GM18861 (cell line): Measurements from ENCODE around the gene EPB41L3.
A peak's percentile ranks its signal among the peaks of the same experiment; 100 is the strongest.

Experiments
- ATAC-seq: cut with Tn5 transposase; IDR thresholded peaks from one replicate; pipeline ENCODE4 v1.9.1; 2021; ENCODE audit not compliant: unreplicated experiment

EPB41L3 gene

DNA sequence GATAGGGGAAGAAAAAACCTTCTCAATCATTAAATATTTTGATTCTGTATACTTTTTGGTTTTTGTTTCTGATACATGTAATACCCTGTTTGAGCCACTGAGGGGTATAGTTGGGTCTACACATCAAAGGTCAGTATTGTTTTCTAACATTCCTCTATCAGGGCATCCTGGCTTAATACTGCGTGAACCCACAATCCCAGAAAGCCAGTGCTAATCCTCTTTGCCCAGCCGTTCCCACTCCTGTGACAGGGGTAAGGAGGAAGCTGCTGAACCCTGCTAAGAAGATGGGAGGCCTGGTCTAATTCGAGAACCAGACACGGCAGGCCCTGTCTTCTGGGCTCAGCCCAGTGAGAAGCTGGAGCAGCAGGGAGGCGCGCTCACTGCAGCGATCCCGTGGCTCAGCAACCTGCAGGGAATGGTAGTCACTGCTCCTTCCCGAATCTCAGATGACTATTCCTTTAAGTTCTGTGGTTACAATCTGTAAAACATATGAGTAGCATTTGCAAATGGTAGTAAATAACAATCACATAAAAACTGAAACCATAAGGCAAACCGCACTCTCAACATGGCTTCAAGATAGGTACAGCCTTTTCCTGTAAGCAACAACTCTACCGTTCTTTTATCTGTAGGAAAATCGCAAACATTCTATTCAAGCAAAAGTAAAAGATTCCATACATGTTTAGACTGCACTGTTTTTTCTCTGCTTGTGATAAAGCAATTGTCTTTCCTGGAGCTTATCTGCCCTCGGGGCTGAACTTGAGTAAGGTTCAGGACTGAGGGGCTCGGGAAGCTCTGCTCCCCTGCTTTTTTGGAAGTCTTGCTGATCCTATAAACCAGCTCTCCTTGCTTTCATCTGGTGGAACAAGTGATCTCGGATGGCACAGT, 87.0 kb downstream of the EPB41L3 start:
- peak; percentile 66 for ATAC-seq

DNA sequence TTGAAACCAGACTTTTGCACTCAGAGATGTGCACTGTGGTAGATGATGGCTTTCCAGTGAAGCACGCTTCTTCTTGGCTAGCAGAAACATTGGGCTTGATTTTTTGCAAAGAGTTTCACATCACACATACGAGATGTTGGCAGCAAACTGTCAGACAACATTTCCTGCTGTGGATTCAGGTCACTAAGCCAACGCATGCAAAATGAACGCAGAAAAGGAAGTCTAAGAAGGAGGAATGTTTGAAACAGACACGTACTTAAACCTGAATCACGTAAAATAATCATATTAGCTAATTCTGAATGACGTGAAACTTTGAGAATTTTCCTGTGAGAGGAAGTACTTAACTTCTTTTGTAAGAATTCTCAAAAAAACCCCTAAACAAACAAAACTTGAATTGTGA, 88.1 kb downstream of the EPB41L3 start:
- ATAC-seq: no peak

DNA sequence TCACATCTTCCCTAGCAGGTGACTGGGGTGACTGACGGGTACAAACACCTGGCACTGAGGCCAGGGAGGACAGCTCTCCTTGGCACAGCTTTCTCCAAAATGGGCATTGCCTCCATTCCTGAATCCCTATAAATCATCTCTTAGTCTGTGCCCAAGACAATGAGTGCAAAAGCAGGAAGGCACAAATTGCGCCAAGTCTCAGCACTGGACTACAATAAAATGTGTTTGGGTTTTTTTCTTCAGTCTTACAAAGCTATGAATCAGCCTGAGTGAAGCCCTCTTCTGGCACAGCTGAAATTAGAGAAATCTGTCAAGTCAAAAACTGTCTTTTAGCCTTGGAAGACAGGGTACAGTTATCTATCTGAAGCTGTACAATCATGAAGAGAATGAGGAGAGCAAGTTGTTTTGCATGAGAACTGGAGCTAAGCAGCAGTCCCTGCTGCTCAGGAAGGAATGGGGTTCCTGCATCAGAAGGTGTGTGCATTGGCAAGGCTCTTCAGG, 90.8 kb downstream of the EPB41L3 start:
- ATAC-seq: no peak

DNA sequence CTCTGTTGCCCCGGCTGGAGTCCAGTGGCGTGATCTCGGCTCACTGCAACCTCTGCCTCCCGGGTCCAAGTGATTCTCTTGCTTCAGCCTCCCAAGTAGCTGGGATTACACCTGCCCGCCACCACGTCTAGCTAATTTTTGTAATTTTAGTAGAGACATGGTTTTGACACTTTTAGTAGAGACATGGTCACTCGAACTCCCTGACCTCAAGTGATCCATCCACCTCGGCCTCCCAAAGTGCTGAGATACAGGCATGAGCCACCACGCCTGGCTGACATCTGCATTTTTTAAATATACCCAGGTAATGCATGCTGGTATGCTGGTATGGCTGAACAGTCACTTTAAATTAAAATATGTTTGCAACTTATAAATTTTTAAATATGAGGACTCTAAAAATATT, 91.9 kb downstream of the EPB41L3 start:
- no peak for ATAC-seq

DNA sequence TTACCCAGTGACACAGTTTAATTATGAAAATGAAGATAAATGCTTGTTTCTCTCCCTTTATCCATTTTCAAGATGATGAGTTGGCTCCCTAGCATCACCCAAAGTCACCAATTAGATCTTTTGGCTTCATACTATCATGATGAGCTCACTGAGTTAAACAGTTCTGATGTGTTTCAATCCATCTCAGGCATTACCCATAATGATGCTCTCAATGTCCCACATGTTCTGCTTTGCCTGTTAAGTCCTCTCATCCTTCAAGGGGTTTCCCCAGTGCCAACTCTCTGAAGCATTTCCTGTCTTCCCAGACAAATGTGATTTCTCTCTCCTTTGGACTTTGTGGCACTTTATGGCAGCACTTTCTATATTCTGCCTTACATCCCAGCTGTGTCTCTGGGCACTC, 92.6 kb downstream of the EPB41L3 start:
- ATAC-seq: no peak

DNA sequence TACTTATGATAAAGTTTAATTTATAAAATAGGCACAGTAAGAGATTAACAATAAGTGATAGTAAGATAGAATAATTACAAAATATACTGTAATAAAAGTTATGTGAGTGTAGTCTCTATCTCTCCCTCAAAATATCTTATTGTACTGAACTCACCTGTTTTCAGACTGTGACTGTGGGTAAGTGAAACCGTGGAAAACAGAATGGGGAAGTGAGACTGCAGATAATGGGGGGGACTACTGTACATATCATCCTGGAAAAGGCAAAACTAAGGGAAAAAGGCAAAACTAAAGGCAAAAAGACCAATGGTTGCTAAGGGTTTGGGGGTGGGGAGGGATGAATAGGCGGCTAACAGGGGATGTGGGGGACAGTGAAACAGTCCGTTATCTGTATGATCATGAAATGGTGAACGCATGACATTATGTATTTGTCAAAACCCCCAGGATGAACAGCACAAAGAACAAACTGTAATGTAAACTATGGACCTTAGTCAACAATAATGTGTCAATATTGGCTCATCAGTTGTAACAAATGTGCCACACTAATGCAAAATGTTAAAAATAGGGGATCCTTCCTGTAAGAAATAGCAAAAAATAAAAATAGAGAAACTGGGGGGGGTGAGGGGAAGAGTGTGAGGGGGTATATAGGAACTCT, 93.8 kb downstream of the EPB41L3 start:
- no peak for ATAC-seq

DNA sequence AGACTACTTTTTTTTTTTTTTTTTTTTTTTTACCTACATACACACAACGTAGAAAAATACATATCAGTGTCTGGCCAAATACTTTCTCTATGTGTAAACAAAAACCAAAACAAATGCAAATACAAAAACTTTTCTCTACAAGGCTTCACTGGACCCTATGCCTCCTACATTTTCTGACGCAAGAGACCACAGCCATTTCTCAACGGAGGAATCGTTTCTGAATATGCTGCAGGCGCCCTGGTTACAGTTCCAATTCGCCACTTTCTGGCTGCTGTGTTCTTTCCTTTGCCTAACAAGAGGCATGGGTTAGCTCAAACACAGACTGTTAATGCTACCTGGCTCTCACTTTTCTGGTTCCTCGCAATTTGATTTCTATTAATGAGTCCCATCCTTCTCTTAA, 96.4 kb downstream of the EPB41L3 start:
- no peak for ATAC-seq

DNA sequence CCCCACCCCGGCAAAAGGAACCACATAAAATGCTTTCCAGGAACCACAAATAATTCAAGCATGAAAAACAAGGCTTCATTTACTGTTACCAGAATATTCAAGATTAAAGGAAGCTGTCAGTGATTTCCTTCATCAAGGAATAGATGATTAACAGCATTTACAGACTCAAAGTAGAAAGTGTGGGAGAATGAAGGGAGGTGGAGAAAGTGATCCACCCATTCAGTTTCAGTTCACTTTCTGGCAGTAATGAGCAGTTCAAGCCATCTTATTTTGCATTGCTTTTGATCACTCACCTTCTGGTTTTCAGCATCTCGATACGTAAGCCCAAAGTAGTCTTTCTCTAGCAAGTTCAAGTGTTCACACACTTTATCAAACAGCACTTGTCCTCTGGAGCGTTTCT, 99.0 kb downstream of the EPB41L3 start:
- peak; percentile 48 for ATAC-seq

DNA sequence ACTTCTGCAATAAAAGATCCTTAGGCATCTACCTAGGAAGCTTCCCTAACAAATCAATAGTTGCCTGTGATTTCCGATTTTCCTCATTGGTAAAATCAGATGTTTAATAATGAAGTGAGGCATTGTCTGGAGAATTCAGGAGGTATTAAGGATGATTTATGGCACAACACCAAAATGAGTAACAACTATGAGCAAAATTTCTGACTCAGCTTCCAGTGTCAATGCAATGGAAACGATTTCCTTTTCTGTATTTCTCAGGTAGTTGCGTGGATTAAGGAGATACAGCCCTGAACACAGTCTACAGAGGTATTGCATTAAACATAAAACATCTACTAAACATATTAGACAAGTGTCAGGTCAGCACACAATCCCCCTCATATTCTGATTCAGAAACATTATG, 99.5 kb downstream of the EPB41L3 start:
- ATAC-seq: no peak

DNA sequence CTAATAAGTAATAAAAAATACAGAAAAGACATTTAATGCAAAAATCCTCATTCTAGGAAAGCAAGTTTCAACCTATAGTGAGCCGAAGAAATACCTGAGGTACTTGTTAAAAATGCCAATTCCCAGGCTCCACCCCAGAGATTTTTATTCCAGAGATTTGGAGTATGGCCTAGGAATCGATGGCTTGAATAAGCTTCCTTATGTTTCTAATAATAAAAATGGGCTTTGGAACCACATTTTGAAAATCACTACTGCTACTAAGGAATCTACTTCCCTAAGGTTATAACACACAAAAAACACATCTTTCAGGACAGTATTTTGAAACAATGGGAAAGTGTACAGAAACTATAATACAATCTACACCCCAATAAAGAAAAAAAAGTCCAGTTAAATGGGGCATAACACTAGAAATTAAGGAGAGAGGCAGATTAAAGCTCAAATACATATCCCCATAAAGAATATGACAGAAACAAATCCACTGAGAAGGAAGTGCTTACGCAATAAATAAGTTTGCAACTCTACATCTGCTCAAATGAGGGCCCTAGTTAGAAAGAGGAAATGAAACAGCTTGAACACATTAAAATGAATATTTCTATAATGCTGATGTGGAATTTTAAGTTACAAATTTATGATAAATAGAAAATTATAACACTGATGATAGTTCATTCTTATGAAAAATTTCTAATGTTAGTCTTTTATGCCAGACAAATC, 103.7 kb downstream of the EPB41L3 start:
- no peak for ATAC-seq

DNA sequence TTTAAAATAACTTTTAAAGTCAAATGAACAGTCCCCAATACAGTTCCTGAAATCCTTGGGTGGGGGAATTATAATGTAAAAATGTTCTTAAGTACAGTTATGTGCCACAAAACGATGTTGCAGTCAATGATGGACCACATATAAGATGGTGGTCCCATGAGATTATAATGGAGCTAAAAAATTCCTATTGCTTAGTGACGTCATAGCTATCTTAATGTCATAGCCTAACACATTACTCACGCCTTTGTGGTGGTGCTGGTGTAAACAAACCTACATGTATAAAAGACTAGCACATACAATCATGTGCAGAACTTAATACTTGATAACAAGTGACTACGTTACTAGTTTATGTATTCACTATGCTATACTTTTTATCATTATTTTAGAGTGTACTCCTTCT, 109.4 kb downstream of the EPB41L3 start:
- ATAC-seq: no peak

DNA sequence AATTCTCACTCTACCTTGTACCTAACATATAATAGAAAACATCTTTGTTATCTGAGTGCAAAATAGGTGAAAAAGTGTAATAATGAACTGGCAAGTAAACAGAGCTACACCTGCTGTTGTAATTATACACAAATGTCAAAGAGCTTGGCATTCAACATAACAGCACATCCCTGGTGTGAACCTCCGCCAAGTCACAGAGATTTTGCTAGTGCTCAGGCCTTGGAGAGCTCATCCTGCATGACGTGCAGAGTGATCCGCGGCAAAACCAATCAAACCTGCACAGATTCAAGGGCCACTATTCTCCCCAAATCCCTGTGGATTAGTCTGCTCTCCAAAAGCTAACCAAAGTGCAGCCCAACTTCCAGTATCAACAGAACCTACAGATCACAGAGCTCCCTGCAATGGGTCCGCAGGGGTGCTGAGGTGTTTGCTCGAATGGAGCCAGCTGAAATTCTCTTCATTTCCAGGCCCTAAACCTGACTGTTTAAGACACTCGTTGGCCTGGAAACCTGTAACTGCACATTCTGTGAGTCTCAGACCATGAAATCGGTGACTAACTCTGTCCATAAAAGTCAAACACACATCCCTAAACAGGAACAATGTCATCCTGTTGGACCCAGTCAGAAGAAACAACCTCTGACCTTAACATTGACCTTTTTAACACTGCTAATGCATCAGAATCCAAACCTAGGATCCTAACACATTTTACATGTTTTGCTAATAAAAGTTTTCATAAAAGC, 111.8 kb downstream of the EPB41L3 start:
- no peak for ATAC-seq

DNA sequence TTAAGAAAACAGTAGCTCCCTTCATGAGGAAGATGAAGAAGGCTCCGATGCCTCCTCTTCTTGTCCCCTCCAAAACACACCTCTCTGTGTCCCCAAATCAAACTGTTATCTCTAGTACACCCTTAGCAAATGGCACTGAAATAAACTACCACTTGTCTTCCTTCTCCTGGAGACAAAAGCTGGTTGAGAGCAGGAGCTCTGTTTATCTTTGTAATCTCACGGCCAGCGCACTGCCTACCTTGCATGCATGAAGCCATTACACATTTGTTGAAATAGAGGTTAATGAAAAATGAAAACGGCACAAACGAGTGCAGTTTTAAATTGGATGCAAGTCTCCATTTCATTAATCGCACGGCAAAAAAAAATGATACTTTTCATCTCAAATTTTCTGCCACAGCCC, 113.7 kb downstream of the EPB41L3 start:
- no peak for ATAC-seq

DNA sequence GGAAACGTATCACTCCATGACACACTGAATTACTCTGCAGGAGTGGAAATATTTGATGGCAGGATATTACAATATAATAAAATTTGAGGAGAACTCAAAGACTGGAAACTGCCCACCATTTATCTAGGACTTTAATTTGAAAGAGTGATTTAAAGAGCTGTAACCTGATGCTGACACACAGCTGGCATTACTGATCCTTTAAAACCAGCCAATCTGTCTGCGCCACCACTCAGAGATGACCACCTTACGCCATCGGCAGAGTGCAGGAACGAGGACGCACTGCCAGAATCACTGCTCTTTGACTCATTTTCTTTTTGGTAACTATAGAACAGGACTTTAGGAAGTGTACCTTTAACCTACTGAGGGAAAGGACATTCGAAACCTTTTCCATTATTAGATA, 114.1 kb downstream of the EPB41L3 start:
- ATAC-seq: no peak

DNA sequence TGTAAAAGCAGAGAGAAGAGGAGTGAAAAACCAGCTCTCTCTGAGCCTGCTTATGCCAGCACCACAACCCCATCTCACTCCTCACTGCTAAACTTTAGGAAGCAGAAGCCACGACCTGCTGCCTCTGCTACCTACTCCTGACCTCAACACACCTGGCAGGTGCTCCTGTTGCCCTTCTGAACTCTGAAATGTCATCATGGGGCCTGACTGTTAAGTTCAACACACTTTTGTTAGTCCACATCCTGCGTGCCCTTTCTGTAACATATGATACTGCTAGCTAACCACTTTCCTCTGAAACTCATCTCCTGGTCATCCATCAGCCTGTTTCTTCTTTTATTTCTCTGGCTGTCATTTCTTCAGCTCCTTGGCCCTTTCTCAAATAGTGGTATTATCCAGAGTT, 118.1 kb downstream of the EPB41L3 start:
- ATAC-seq: no peak

DNA sequence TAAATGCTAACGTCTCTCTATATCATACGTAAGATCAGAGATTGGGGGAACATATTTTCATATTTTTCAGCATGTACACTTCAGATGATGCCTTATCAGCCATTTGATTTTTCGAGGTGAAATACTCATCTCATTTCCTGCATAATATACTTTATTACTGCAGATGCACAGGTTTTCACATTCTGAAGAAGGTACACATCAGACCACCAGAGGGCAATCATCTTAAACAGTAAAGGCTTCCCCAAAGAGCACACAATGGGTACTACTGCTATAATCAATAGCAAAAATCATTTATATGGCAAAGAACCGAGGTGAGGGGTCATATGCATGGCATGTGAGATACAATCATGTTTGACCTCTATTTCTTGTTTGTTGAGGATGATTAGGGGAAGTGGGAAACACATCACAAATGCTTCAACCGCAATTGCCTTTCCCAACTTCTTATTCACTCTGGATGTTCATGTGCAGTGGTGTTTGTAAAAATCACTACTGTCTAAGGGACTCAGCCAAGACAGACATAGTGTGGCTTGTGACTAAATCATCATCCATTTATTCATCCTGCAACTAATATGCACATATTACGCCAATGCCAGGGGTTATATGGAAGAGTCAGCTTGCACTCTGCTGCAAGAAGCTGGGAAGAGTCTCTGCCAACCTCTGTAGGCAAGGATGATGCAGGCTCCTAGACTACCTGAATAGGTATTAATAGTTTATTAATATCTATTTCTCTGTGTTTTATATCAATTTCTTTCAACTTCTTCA, 118.7 kb downstream of the EPB41L3 start:
- ATAC-seq: peak; percentile 52

DNA sequence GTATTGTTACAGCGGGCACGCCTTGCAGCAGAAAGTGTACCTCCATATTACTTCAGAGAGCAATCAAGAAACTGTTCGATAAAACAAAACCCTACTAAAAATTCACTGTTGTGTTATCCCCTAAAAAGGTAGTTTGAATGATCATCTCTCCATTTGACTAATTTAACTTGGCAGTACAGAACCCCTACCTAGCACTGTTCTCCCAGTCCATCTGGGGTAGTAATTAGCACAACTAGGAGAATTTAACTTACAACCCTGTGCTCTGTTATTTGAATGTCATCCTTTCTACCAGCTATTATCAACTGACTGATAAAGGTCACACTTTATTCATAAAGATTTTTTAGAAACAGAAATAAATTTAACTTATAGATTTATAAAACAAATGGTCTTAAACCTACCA, 121.2 kb downstream of the EPB41L3 start:
- ATAC-seq: no peak

DNA sequence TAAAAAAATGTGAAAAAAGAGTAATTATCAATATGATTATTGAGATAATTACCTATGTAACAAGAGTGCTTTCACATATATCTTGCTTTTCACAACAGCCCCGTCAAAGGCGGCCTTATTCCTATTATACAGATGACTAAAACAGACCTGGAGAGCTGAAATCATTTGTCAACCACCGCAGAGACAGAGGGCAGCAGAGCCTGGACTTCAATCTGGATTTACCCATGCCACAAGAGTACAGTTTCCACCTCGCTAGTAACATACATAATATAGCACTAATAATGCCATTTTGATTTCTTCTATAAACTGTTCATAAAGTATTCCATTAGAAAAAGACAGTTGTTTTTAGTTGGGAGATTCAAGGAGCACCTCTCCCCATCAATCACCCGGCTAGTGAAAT, 121.8 kb downstream of the EPB41L3 start:
- no peak for ATAC-seq

DNA sequence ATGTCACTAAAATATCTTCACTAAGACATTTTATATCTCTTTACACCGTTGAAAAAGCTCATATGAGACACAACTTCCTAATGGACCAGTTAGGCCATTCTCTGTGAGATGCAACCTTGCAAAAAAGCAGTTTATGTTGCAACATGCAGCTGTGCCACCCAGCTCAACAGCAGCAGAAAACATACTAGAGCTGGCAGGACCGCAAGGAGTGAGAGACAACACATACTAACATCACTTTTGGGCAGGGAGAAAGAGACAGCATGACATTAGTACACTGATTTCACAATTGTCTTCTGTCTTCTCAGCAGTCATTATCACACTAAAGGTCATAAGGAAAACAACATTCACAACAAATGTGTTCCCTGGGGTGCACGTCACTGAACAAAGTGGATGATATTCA, 122.9 kb downstream of the EPB41L3 start:
- ATAC-seq: no peak

DNA sequence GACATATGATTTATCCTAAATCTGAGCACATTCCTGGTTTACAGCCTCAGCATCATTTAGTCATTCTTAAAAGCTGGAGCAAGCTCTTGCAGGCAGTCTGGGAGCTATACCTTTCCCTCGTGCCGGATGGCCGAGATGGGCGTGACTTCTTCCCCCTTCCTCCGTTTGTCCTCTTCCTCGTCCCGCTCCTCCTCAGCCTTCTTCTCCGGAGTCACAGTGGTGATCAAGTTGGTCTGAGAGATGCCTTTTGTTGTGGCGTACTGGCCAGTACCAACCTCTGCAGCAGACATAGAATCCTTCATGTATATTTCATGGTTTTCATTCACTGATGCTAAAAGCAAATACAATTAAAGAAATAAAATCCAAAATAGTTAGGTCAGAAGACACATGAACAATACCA, 124.2 kb downstream of the EPB41L3 start:
- no peak for ATAC-seq
